GM20431 (cell line): ENCODE data around the gene CEMP1.
"Not testable (repeated sequence)": the region's sequence is repeated elsewhere in the genome, so short reads cannot be mapped to it uniquely, and the experiment has no call there.

Source experiments
- in situ Hi-C: fragments of 300-500 bp; cut with MseI, MboI; formaldehyde crosslinking; loops from one replicate; pipeline ENCODE4 v1.15.0; 2020; ENCODE audit warnings: low sequenced_read_pairs; ENCODE audit not compliant: unreplicated experiment

The CEMP1 gene

DNA sequence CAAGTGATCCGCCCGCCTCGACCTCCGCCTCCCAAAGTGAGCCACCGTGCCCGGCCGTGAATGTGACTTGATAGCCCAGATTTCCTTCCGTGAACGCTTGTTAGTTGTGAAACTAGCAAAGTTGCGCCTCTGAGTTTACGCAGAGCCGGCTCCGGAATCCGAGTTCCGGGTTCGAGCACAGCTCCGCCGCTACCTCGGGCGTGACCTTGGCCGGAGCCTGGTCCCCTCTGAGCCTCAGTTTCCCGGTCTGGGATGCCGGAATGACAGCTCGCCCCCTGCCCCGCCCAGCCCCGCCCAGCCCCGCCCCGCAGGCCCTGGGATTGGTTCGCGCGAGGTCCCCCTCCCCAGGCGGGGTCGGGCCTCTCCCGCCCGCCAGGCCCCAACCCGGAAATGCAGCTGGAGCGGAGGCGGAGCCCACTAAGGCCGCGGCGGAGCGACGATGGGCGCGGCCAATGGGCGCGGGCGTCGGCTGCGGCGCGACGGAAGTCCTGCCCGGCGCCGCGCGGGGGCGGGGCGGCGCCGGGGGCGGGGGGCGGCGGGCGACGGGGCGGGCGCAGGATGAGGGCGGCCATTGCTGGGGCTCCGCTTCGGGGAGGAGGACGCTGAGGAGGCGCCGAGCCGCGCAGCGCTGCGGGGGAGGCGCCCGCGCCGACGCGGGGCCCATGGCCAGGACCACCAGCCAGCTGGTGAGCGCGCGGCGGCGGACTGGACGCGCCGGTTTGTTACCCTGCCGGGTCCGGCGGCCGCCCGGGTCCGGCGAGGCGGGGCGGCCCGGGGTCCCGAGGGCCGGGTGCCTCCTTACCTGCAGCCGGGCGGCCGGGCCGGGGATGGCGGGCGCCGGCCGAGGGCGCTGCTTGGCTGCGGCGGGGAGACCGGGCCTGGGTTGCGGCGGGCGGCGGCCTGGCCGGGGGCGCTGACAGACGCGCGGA, 6.5 kb upstream of the CEMP1 start, which contains the start of gene PDPK1:
TSS of gene PDPK1 (plus strand) at position 571 of the 929 bp plus-strand sequence. CDS start at position 663, 92 bp downstream.
- in situ Hi-C loops: no loop called here

DNA sequence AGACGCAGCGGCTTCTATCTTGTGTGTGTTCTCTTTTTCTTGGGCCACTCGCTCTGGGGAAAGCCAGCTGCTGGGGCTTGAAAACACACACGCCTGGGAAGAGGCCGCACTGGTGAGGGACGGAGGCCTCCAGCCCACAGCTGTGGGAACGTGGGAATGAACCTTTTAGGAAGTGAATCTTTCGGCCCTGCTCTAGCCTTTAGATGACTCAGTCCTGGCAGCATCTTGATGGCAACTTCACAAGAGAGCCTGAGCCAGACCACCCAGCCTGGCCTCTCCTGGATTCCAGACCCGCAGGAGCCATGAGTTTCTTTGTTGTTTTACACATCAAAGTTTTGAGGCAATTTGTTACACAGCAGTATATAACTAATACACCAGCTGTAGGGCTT, 4.4 kb upstream of the CEMP1 start:
- in situ Hi-C loops: no loop called here

DNA sequence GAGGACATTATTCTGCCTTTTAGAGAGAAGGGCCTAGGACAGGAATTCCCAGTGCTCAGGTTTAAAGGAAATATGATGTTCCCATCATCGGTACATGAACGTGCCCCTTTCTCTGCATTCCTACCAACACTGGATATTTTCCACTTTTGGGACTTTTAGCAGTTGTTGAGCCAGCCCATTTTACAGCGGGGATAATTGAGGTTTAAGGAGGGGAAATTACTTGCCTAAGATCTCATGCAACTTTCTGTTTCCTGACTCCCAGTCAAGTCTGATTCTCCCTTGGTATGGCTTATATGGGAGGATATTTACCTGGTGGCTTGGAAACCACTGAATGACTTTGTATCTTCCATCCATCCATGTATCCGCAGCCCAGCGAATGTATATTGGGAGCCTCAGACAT, 3.1 kb upstream of the CEMP1 start:
- in situ Hi-C loops: not testable (repeated sequence)

DNA sequence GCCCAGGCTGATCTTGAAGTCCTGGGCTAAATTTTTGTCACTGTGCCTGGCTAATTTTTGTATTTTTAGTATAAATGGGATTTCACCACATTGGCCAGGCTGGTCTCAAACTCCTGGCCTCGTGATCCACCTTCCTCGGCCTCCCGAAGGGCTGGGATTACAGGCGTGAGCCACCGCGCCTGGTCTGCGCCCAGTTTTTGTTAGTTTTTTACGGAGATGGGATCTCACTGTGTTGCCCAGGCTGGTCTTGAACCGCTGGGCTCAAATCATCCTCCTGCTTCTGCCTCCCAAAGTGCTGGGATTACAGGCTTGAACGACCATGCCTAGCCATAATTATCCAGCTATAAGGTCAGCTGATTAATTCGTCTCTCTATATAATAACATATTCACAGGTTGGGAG, 2.7 kb upstream of the CEMP1 start:
- in situ Hi-C loops: no loop called here

DNA sequence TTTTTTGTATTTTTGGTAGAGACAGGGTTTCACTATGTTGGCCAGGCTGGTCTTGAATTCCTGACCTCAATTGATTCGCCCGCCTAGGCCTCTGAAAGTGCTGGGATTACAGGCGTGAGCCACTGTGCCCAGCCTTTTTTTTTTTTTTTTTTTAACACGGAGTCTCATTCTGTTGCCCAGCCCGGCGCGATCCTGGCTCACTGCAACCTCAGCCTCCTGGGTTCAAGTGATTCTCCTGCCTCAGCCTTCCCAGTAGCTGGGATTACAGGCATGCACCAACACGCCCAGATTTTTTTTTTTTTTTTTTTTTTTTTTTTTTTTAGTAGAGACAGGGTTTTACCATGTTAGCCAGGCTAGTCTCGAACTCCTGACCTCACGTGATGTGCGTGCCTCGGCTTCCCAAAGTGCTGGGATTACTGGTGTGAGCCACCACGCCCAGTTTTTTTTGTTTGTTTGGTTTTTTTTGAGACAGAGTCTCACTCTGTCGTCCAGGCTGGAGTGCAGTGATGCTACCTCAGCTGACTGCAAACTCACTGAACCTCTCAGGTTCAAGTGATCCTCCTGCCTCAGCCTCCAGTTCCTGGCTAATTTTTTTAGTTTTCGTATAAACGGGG, 2.0 kb upstream of the CEMP1 start:
- in situ Hi-C loops: not testable (repeated sequence)

DNA sequence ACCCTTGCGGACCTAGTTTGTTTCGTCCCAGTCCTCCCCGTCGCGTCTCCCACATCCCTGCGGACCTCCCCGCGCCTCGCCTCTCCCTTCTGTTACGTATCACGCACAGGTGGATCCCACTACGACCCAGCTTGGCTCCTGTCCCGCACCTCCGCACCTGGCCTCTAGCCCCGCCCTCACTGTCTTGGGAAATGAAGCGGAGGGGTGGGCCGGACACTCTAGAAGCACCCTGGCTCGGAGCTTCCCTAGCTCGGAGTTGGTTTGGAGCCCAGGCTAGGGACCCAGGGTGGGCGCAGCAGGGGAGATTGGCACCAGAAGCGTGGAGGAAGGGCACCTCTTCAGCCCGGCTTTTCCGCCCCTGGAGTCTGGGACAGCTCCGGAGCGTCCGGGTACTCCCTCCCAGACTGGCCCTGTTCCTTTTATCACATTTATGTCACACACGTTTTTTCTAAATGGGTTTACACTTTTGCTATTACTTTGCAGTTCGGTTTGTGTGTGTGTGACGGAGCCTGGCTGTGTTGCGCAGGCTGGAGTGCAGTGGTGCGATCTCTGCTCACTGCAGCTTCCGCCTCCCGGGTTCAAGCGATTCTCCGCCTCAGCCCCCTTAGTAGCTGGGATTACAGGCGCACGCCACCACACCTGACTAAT, 1.4 kb upstream of the CEMP1 start:
- in situ Hi-C loops: no loop called here

DNA sequence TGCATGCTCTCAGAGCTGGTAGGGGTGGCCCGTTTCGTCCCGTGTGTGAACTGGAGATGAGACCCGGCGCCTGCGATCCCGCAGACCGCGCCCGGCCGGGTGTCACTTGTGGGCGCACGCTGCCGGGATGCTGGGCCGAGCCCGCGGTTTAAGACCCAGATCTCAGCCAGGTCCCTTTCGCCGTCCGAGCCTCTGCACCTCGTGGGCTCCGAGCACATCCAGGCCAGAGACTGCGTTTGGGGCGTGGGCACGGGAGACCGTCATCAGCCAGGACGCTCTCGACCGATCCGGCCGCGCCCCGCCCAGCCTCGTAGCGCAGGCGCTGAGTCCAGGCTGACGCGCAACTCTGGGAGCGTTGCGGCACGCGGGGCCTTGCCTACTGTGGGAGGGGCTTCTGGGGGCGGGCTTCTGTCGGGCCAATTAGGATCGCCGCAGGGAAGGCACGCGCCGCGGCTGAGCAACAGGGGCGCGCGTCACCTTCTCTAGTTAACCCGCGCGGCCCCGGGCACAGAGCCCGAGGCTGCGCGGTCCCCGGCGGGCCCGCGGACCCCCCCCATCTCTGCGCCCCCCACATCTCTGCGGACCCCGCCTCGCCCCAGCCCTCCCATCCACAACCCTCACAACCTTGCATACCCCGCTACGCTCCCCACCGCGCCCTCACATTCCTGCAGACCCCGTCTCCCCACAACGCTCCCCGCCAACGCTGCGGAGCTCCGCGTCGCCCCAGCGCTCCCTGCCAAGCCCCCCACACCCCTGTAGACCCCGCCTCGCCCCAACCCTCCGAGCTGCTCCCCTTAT, 687 bp upstream of the CEMP1 start:
- in situ Hi-C loops: no loop called here

DNA sequence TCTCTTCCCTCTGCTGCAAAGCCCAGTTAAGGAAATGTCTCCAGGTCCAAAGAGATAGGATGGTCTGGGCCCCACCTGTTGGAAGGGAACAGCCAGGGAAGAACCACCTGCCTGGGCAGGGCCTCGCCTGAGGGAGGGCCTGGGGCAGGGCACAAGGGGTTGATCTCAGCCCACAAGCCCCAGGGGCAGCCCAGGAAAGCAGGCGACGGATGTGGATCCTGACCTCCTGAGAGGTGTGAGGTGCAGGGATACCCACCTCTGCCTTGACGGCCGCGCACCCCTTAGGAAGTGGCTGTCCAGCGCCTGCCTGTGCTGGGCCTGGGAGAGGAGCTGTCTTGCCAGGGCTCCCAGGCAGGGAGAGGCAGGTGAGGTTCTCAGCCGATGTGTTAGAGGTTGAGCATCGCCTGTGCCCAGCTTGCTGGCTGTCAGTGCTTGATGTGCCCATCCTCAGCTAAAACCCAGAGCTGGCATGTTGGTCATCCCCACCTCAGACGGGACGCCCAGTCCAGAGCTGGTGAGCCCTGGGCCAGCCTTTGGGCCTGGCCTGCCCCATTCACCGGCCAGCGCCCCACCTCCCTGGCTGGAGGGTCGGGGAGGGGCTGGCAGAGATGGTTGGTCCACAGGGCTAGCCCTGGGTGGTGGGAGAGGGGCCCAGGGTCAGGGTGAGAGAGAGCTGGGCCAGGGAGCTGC, 434 bp downstream of the CEMP1 start:
- in situ Hi-C loops: no loop called here

DNA sequence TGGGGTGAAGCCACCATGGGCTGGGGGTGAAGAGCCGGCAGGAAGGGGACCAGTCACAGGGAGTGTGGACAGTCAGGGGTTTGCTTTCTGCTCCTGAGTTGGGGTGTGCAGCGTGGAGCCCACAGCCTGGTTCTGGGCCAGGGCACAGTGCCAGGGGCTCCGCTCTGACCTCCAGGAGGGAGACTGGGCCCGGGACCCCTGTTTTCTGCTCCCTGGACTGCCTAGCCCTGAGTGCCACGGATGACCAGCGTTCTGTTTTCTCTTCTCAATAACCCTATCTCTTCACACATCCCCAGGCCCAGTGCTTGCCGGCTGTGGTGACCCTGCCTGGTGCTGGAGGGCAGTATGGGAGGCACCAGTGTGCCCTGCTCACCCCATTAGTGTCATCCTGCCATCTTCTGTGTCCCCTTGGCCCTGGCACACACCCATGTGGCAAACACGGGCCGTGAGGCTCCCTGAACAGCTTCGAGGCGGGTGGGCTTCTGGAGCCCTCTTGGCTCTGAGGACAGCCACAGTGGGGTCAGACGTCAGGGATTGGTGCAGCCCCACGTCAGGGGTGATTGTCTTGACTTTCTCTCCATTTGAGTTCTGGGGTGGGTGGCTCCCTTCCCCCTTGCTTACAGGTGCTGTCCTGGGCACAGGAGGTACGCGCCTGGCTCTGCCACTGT, 1.1 kb downstream of the CEMP1 start:
- in situ Hi-C loops: no loop called here

DNA sequence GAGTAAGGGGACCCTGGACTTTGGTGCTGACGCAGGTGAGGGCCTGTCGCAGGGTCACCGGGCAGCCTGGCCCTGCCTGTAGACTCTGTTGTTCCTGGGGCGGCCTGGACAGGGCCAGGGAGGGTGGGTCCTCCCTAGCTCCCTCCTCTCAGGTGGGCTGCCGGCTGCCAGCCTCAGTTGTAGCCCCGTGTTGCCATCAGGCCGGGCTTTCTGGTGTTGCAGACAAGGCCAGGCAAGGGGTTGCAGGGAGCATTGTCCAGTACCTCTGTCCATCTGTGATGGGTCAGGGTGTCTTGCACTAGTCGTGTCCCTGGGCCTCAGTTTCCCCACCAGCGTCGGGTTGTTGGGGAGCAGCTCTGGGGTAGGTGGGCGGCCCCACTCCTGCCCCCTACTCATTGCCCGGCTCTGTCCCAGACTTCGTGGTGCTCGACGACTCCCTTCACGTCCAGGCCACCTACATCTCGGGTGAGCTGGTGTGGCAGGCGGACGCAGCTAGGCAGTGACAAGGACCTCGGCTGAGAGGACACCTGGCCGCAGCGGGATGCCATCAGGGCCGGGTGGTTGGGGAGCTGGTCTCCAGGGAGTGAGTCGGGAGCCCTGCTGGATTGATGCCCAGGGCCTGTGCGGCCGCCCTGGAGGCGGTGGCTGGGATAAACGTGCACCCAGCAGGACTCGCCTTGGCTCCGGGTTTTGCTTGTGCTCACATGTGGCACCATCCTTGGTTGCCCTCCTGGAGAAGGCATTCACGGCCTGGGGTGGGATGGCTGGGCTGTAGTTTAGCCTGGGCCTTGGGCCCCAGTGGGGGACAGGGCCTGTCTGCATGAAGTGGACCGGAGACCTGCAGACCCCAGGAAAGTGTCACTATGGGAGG, 1.9 kb downstream of the CEMP1 start:
- in situ Hi-C loops: no loop called here

DNA sequence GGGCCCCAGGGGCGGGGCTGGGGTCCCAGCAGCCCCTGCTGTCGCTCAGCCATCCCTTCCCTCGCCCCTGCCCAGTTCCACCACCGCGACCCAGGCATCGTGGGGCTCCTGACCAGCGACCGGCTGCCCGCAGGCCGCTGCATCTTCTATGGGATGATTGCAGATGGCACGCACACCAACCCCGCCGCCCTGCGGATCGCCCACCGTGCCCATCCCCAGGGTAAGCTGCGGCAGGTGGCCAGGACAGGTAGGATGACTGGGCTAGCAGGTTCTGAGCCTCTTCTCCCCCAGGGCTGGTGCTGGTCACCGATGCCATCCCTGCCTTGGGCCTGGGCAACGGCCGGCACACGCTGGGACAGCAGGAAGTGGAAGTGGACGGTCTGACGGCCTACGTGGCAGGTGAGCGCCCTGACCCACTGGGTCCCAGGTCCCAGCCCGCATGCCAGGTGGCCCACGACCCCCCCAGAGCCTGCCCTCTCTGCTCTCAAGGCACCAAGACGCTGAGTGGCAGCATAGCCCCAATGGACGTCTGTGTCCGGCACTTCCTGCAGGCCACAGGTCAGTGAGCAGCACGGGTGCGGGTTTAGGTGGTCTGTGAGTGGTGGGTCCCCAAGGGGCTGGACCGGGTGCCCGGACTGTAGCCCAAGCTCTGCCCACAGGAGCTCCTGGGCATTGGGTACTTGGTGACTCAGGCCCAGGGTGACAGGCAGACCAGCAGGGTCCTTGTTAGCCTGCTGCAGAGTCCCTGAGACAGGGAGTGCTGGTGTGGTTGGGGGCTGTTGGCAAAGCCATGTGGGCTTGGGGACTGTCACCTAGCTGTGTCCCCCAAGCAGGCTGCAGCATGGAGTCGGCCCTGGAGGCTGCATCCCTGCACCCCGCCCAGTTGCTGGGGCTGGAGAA, 2.8 kb downstream of the CEMP1 start:
- in situ Hi-C loops: no loop called here

DNA sequence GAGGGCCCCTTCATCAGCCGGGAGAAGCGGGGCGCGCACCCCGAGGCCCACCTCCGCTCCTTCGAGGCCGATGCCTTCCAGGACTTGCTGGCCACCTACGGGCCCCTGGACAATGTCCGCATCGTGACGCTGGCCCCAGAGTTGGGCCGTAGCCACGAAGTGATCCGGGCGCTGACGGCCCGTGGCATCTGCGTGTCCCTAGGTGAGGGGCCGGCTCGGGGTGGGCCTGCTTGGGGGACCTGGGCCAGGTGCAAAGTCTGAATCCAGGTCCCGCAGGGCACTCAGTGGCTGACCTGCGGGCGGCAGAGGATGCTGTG, 3.5 kb downstream of the CEMP1 start:
- in situ Hi-C loops: no loop called here

DNA sequence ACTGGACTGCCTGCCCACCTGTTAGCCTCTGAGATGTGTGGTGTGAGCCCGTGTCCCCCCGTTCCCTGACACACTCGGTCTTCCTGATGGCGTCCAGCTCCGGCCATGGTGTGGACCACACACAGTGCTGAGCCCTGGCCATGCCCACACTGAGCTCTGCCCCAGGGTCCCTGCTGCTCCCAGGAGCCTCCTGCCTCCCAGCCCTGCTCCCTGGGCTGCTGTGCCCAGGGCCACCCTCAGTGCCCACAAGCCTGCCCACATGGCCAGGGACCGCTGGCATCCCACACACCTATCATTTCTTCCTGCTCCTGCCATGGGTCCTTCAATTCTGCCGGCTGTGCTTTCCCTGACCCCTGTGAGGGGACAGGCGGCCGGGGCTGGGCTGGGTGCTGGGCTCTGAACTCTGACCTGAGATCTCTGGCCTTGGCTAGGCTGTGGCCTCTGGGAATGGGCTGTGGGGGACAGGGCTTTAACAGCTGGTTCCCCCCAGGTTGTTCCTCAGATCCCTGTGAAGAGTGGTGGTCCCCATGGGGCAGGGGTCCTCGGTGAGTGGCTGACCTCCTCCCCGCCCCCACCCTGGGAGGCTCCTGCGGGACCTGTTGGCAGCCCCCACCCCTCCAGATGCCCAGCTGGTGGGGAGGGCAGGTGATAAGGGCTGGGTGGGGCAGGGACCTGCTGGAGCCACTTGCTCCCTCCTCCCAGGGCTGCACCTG, 4.0 kb downstream of the CEMP1 start:
- in situ Hi-C loops: no loop called here

DNA sequence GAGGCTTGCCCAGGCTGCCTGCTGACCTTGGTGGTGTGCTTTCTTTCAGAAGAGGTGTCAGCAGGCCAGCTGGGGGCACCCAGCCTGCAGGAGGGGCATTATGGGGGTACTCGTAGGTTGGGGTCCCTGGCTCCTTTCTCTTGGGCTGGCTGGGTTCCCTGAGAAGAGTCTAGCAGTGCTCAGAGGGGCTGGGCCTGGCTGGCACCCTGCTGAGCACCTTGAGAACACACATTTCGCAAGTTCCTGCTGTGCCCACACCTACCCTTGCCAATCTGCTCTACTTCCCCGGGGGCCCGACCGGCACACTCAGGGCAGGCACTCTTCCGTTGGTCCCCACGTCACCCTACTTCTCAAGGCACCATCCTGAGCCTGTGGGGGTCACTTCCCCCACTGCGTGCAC, 5.1 kb downstream of the CEMP1 start:
- in situ Hi-C loops: no loop called here

DNA sequence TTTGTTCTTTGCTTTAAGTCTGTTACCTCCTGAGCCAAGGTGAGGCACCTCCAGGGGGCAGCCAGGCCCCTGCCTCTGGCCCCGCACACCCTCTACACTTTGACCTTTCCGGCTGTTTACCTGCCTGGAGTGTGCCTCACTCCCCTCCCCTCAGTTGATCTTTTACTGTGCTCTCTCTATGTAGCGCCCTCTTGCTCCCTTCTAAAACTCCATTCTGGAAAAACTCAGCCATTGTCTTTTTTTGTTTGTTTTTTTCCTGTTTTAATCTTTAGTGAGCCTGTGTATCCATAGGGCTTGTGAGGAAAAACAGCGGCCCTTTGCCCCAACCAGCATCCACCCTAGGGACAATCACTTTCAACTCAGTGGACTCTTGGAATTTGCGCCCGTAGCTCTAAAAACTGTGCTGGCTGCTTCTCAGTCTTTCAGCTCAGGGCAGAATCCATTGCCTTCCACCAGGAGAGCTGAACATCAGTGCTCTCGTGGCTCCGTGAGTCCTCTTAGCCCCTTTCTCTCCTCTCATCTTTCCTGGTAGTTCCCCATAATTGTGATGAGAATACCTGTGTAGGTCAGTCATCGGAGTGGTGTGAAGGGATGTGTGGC, 6.8 kb downstream of the CEMP1 start:
- in situ Hi-C loops: no loop called here

DNA sequence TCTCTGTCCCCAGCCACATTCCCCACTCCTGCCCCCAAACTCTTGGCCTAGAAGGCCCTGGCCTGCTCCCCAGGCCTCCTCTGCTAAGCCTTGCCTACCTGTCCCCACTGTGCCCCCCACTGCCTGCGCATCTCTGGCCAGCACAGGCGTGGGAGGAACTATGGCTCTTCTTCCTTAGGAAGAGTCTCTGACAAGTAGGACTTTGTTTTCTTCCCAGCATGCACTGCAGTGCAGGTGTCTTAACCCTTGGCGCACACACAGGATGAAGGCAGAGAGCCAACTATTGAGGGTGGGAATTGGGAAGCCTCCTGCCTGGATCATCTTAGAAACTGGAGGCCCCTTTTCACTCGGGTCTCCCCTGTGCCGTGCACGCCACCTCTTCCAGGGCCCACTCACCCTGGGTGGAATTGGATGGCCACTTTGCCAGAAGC, 7.4 kb downstream of the CEMP1 start:
- in situ Hi-C loops: no loop called here
